ENCODE results near the gene ECHS1.

ECHS1 gene

GRCh38 chr10:133349160-133349568 is 24.0 kb downstream of the ECHS1 start:
- H3K27me3 Mint-ChIP-seq, result peaks cover 38% of the 10 kb centered on the region
- no peaks in the 10 kb centered on the region for H3K9me3 Mint-ChIP-seq
- H3K4me1 Mint-ChIP-seq, result no peaks in the 10 kb centered on the region
- no peak overlapping the region for H3K4me3 Mint-ChIP-seq
- ATAC-seq (replicated peaks; ENCODE audit: extremely low read depth, poor library complexity, severe bottlenecking) (no peak), DNase-seq (ENCODE audit: low spot score in 2 of 2) (no peak)
- no peaks in the 10 kb centered on the region for H3K36me3 Mint-ChIP-seq (ENCODE audit: insufficient read depth)
- no peak overlapping the region for H3K27ac Mint-ChIP-seq (ENCODE audit: low read depth)

DNA sequence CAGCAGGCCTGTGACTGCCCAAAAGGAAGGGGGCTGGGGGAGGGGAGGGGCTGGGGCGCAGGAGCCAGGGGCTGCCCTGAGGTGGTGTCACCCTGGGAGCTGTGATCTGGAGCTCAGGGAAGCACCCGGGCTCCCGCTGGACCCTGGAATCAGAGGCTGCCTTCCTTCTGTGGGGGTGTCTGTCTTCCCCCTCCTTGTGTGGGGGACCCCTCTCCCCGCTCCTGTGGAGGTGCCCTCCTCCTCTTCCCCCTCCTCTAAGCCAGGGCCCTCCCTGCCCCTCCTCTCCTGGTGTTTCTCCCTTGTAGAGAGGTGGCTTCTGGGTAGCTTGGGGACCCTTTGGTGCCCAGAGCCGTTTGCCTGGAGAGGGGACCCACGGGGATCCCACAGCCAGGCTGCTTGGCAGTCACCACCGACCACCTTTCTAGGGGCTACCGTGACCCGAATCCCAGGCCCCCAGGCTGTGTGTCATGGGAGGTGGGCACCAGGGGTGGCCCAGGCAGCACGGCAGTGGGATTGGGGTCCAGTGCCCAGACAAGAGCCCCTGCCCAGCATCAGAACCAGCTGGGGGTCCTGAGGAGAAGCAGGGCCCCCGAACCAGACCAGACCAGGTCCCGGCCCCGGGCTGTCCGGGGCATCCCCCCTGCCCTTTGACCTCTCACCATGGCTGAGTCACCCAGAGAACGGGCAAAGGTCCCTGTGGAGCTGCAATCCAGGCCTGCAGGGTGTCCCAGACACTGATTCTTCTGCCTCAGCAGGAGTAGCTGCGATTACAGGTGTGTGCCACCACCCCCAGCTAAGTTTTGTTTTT is 25.2 kb downstream of the ECHS1 start:
- no peak overlapping the region for H3K4me3 Mint-ChIP-seq
- ATAC-seq (replicated peaks; ENCODE audit: extremely low read depth, poor library complexity, severe bottlenecking) (no peak), DNase-seq (ENCODE audit: low spot score in 2 of 2) (no peak)
- peaks cover 1% of the 10 kb centered on the region for H3K36me3 Mint-ChIP-seq (ENCODE audit: insufficient read depth)
- H3K27me3 Mint-ChIP-seq, result peaks cover 38% of the 10 kb centered on the region
- H3K9me3 Mint-ChIP-seq, result no peaks in the 10 kb centered on the region
- no peaks in the 10 kb centered on the region for H3K4me1 Mint-ChIP-seq
- no peak overlapping the region for H3K27ac Mint-ChIP-seq (ENCODE audit: low read depth)

DNA sequence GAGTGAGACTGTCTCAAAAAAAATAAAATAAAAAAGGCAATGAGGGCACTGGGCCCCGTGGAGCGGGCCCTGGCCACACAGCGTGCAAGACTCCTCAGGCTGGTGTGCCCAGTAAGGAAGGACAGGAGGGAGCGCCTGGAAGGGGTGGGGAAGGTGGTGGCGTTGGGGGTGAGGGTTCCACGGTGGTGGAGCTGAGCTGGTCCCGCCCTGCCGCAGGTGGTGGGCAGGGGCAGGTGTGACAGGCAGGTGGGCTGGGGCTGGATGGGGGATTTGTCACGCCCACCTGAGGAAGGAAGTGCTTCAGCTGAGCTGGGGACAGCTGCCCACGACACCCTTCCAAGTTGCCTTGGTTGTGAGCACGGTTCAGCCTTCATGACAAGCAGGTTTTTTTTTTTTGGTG is 26.7 kb downstream of the ECHS1 start:
- Mint-ChIP-seq H3K36me3 (ENCODE audit: insufficient read depth) (peaks cover 1% of the 10 kb centered on the region), H3K4me1 (no peaks in the 10 kb centered on the region), H3K27ac (ENCODE audit: low read depth) (no peak overlapping the region), H3K4me3 (no peak overlapping the region), H3K27me3 (peaks cover 46% of the 10 kb centered on the region), H3K9me3 (no peaks in the 10 kb centered on the region)
- ATAC-seq (replicated peaks; ENCODE audit: extremely low read depth, poor library complexity, severe bottlenecking) (no peak), DNase-seq (ENCODE audit: low spot score in 2 of 2) (no peak)

DNA sequence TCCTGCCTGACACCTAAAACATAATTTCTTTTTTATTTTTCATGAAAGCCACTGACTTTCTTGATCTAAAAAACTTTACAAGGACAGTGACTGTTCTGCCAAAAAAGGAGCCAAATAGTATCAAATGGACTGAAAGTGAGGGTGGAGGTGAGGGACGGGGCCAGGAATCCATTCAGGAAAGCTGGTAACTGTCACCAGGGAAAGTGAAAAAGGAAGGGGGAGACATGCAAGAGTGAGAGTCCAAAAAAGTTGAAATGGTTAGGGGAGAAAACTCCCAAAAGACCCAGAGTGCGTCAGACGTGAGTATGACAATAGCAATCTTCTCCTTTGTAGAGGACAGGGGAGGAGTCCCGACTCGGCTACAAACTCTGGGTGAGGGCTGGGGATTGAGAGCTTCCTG is 28.9 kb downstream of the ECHS1 start:
- no peaks in the 10 kb centered on the region for H3K9me3 Mint-ChIP-seq

DNA sequence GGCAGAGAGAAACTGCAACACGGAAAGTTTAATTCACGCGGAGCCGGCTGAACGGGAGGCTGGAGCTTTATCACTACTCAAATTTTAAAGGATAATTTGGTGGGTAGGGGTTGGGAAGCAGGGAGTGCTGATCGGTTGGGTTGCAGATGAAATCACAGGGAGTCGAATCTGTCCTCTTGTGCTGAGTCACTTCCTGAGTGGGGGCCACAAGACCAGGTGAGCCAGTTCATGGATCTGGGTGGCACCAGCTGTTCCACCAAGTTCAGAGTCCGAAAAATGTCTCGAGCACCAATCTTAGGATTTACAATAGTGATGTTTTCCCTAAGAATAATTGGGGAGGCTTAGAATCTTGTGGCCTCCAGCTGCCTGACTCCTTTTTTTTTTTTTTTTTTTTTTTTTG is 29.6 kb downstream of the ECHS1 start:
- Mint-ChIP-seq H3K27ac (ENCODE audit: low read depth) (no peak overlapping the region), H3K4me3 (no peak overlapping the region), H3K4me1 (no peaks in the 10 kb centered on the region), H3K36me3 (ENCODE audit: insufficient read depth) (peaks cover 1% of the 10 kb centered on the region), H3K9me3 (no peaks in the 10 kb centered on the region), H3K27me3 (peaks cover 34% of the 10 kb centered on the region)
- ATAC-seq (replicated peaks; ENCODE audit: extremely low read depth, poor library complexity, severe bottlenecking) (no peak), DNase-seq (ENCODE audit: low spot score in 2 of 2) (no peak)

More for the DNA sequence above, 28.9 kb downstream of the ECHS1 start:
- H3K4me1 Mint-ChIP-seq, result no peaks in the 10 kb centered on the region
- peaks cover 41% of the 10 kb centered on the region for H3K27me3 Mint-ChIP-seq
- H3K27ac Mint-ChIP-seq (ENCODE audit: low read depth), result no peak overlapping the region
- ATAC-seq (replicated peaks; ENCODE audit: extremely low read depth, poor library complexity, severe bottlenecking), result no peak
- DNase-seq (ENCODE audit: low spot score in 2 of 2), result no peak
- peaks cover 1% of the 10 kb centered on the region for H3K36me3 Mint-ChIP-seq (ENCODE audit: insufficient read depth)
- no peak overlapping the region for H3K4me3 Mint-ChIP-seq

DNA sequence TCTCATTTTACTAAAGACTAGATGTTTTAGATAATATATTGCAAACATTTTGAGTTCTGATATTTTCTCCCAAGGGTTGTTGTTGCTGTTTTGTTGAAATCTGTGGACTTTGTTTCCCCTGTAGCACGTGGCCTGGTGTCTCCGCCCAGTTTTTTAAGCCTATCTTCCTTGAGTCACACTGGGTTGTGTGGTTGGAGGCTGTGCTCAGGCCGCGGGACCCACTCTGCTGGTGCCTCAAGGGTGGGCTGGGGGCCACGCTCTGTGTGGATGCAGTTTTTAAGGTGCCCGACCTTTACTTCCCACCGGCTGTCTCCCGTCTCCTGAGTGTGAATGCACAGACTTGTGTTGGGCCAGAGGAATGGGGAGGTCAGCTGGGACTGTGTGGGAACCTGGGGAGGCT is 30.2 kb downstream of the ECHS1 start:
- Mint-ChIP-seq H3K4me3 (no peak overlapping the region), H3K27me3 (peaks cover 34% of the 10 kb centered on the region), H3K9me3 (no peaks in the 10 kb centered on the region), H3K36me3 (ENCODE audit: insufficient read depth) (peaks cover 1% of the 10 kb centered on the region), H3K4me1 (no peaks in the 10 kb centered on the region), H3K27ac (ENCODE audit: low read depth) (no peak overlapping the region)
- DNase-seq (ENCODE audit: low spot score in 2 of 2), result no peak
- ATAC-seq (replicated peaks; ENCODE audit: extremely low read depth, poor library complexity, severe bottlenecking), result no peak

- no peaks in the 10 kb centered on the region for H3K9me3 Mint-ChIP-seq
- H3K36me3 Mint-ChIP-seq (ENCODE audit: insufficient read depth), result peaks cover 1% of the 10 kb centered on the region
- DNase-seq (ENCODE audit: low spot score in 2 of 2) (no peak), ATAC-seq (replicated peaks; ENCODE audit: extremely low read depth, poor library complexity, severe bottlenecking) (no peak)
- H3K4me3 Mint-ChIP-seq, result no peak overlapping the region
- no peaks in the 10 kb centered on the region for H3K4me1 Mint-ChIP-seq
- H3K27ac Mint-ChIP-seq (ENCODE audit: low read depth), result no peak overlapping the region
- H3K27me3 Mint-ChIP-seq, result peaks cover 34% of the 10 kb centered on the region
These were observed 31.2 kb downstream of the ECHS1 start for GRCh38 chr10:133341983-133342382.

DNA sequence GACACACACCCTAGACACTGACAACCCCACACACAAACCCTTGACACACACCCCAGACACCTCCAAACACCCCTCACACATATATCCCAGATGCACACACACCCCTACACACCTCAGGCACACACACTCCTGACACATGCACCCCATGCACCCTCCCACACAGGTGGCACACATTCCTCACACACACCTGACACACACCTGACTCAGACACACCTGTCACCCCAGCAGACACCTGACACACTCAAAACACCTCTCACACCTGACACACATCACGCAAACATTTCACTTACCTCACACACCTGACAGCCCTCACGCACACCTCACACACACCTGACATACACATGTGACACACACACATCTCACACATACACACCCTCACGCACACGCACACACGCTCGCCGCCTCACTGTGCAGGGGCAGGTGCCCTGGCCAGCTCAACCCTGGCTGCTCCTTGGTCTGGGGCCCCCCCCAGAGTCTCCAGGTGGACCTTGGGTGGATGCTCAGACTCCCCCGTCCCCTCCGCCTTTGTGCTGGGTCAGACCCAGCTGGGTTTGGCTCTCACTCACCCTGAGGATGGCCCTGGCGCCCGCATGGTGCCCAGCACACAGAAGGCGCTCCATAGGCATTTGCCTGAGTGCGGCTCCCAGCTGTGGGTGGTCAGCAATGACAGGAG is 33.3 kb downstream of the ECHS1 start:
- no peak for DNase-seq (ENCODE audit: low spot score in 2 of 2)
- peaks cover 11% of the 10 kb centered on the region for H3K36me3 Mint-ChIP-seq (ENCODE audit: insufficient read depth)
- no peaks in the 10 kb centered on the region for H3K9me3 Mint-ChIP-seq
- H3K4me3 Mint-ChIP-seq, result no peak overlapping the region
- peaks cover 15% of the 10 kb centered on the region for H3K27me3 Mint-ChIP-seq
- H3K27ac Mint-ChIP-seq (ENCODE audit: low read depth), result no peak overlapping the region
- ATAC-seq (replicated peaks; ENCODE audit: extremely low read depth, poor library complexity, severe bottlenecking), result no peak
- H3K4me1 Mint-ChIP-seq, result peaks cover under 1% of the 10 kb centered on the region

DNA sequence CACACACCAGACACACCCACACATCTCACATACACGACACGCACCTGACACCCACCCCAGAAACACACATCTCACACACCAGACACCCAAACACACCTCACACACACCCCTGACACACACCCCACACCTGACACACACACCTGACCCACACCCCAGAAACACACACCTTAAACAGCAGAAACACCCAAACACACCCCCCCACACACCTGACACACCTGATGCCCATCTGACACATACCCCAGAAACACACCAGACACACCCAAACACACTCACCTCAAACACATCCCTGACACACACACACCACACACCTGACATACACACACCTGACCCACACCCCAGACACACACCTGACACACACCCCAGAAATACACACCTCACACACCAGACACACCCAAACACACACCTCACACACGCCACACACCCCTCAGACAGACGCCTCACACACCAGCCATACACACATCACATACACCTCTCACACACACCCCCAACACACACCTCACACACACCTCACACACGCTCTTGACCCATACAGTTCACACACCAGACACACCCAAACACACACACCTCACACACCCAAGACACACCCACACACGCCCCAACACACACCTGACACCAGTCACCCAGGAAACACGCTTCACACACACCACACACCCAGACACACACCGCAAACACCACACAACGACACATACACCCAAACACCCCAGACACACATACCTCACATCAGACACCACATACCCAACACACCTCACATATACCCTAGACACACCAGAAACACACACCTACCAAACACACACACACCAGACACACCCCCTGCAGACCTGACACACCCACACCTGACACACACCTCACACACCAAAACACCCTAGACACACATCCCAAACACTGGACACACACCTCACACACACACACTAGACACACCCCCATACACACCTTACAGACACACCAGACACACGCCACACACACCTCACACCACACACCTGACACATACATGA is 34.8 kb downstream of the ECHS1 start:
- ATAC-seq (replicated peaks; ENCODE audit: extremely low read depth, poor library complexity, severe bottlenecking) (no peak), DNase-seq (ENCODE audit: low spot score in 2 of 2) (no peak)
- H3K4me1 Mint-ChIP-seq, result peaks cover 4% of the 10 kb centered on the region
- H3K36me3 Mint-ChIP-seq (ENCODE audit: insufficient read depth), result peaks cover 13% of the 10 kb centered on the region
- H3K27ac Mint-ChIP-seq (ENCODE audit: low read depth), result no peak overlapping the region
- no peaks in the 10 kb centered on the region for H3K9me3 Mint-ChIP-seq
- peaks cover 8% of the 10 kb centered on the region for H3K27me3 Mint-ChIP-seq
- H3K4me3 Mint-ChIP-seq, result no peak overlapping the region

DNA sequence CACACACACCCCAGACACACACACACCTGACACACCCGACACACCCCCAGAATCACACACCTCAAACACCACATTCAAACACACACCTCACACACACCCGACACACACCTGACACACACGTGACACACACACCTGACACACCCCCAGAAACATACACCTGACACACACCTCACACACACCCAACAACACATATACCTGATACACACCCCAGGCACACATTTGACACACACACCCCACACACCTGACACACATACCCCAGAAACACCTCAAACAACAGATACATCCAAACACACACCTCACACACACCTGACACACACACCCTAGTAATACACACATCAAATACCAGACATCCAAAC is 35.8 kb downstream of the ECHS1 start:
- Mint-ChIP-seq H3K9me3 (no peaks in the 10 kb centered on the region), H3K4me3 (no peak overlapping the region), H3K27me3 (peaks cover 8% of the 10 kb centered on the region), H3K4me1 (peaks cover 4% of the 10 kb centered on the region), H3K27ac (ENCODE audit: low read depth) (no peak overlapping the region), H3K36me3 (ENCODE audit: insufficient read depth) (peaks cover 12% of the 10 kb centered on the region)
- no peak for DNase-seq (ENCODE audit: low spot score in 2 of 2)
- ATAC-seq (replicated peaks; ENCODE audit: extremely low read depth, poor library complexity, severe bottlenecking), result no peak

DNA sequence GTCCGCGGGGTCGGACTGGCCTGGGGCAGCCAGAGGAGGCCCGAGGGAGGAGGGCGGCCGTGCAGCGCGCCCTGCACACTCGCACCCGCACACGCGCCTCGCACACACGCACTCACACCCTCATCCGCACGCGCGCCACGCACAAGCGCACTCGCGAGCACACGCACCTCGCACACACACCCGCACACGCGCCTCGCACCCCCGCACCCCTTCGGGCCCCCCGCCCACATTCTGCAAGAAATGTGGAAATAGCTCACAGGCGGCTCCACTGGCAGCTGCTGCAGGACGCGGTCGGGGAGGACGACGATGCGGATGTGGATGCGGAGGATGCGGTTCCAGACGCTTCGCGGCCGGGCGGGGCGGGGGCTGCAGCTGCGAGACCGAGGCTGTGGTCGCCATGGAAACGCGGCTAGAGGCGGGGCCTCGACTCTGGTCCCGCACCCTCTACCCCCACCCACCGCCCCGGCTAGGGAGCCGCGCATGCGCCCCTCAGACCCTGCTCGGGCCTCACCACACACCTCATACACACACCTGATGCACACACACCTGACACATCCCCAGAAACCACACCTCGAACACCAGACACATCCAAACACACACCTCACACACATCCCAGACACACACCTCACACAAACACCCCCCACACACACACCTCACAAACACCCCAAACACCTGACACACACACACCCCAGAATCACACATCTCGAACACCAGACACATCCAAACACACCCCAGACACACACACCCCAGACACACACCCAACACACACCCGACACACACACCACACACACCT is 36.4 kb downstream of the ECHS1 start, which contains the start of gene CALY:
TSS of gene CALY (minus strand) at position 320 of the 793 bp plus-strand sequence. CDS start 7,907 bp downstream, outside the sequence.
- Mint-ChIP-seq H3K4me1 (peaks cover 4% of the 10 kb centered on the region), H3K27me3 (peaks cover 3% of the 10 kb centered on the region), H3K36me3 (ENCODE audit: insufficient read depth) (peaks cover 12% of the 10 kb centered on the region), H3K4me3 (peak within 1 kb of the TSS; percentile 73), H3K9me3 (no peaks in the 10 kb centered on the region), H3K27ac (ENCODE audit: low read depth) (peak within 1 kb of the TSS; percentile 93)
- peak; percentile 85 to 88 for DNase-seq (ENCODE audit: low spot score in 2 of 2)
- ATAC-seq (replicated peaks; ENCODE audit: extremely low read depth, poor library complexity, severe bottlenecking), result peak; percentile 54
